ENCODE measurements around the gene CFAP92.

GRCh38 chr3:128983293-128984069 lies 10.4 kb downstream of the CFAP92 start:
- no peak for TF ChIP-seq GLIS3 (CRISPR knock-in tag; IDR thresholded peaks at IDR 0.05)
- TF ChIP-seq SNAI2 (CRISPR knock-in tag; IDR thresholded peaks at IDR 0.05), result no peak
- TF ChIP-seq, protein P1, sequence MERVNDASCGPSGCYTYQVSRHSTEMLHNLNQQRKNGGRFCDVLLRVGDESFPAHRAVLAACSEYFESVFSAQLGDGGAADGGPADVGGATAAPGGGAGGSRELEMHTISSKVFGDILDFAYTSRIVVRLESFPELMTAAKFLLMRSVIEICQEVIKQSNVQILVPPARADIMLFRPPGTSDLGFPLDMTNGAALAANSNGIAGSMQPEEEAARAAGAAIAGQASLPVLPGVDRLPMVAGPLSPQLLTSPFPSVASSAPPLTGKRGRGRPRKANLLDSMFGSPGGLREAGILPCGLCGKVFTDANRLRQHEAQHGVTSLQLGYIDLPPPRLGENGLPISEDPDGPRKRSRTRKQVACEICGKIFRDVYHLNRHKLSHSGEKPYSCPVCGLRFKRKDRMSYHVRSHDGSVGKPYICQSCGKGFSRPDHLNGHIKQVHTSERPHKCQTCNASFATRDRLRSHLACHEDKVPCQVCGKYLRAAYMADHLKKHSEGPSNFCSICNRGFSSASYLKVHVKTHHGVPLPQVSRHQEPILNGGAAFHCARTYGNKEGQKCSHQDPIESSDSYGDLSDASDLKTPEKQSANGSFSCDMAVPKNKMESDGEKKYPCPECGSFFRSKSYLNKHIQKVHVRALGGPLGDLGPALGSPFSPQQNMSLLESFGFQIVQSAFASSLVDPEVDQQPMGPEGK (CRISPR knock-in tag; IDR thresholded peaks at IDR 0.05; ENCODE audit: borderline replicate concordance), result no peak
- no peak for TF ChIP-seq ZNF70 (CRISPR knock-in tag; IDR thresholded peaks at IDR 0.05)
- no peak for TF ChIP-seq ZFP3 (CRISPR knock-in tag; IDR thresholded peaks at IDR 0.05)
- no peak for TF ChIP-seq ZNF565 (CRISPR knock-in tag; conservative IDR thresholded peaks at IDR 0.05; ENCODE audit: low read depth)
- TF ChIP-seq ARNTL (CRISPR knock-in tag; IDR thresholded peaks at IDR 0.05; ENCODE audit: borderline replicate concordance, low read depth), result no peak
- no peak for TF ChIP-seq CREB5 (CRISPR knock-in tag; IDR thresholded peaks at IDR 0.05; ENCODE audit: low read depth)
- no peak for TF ChIP-seq RARB (CRISPR knock-in tag; IDR thresholded peaks at IDR 0.05)
- no peak for TF ChIP-seq ESRRG (CRISPR knock-in tag; IDR thresholded peaks at IDR 0.05)
